Effector CD4-positive, alpha-beta T cell (primary cell): ENCODE results near the gene CEACAM1.
"Not testable (repeated sequence)": the region's sequence is repeated elsewhere in the genome, so short reads cannot be mapped to it uniquely, and the experiment has no call there.

Experiments used
- DNase-seq: peaks from one replicate; pipeline ENCODE4 v3.0.0-alpha.2; 2020

CEACAM1 gene

DNA sequence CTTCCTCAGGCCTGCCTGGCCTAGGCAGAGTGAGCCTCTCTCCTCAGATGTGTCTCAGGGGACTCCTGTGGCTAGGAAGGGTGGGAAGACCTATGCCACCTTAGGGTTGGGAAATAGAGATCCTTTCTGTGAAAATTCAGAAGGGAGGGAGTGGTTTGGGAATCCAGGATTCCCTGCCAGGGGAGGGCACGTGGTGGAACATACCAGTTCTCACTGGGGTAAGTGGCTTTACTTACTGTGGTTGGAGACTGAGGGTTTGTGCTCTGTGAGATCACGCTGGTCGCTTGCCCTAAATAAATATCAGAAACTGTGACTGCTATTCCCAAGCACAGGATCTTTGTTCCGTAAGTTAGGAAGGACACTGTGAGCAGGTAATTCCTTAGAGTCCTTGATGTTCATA lies 16.9 kb downstream of the CEACAM1 start:
- DNase-seq = no peak

DNA sequence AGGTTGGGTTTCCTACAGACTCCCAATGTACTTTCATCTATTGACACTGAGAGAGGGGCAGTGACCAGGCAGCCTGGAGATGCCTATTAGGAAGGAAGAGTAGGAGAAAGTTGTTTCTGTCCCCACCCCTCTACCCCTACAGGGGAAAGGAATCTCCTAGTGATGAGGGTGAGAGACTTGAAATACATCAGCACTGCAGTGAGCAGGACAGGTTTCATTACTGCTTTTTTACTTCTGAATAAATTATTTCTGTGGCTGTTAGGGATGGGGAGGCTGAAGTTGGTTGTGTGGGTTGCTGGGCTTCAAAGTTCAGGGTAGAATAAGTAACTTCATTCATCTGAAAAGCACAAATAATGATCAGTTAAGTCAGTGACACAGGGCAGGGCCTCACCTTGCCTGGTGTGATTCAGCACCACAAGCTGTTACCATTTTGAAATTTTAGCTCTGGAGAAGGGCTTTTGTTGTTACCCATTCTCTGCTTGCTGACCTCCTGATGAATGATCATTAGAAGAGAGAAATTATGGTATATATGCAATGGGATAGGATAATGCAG lies 19.3 kb downstream of the CEACAM1 start:
- DNase-seq = no peak

DNA sequence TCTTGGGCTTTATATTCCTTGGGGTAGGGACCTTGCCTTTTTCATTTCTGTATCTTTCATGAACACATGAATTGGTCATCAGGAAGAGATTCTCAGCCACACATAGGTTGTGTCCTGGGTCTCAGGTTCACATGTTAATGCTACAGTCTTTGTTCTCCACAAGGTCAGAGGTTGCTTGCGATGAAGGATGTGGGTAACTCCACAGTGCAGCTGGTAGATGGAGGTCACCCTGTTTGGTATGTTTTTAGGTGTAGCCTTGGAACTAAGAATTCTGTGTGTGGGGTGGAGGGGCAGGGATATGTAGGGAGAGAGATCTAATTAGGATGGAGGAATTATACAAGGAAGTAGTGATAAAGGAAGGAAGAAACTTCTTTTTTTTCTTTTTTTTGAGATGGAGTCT lies 23.2 kb downstream of the CEACAM1 start:
- DNase-seq = no peak

DNA sequence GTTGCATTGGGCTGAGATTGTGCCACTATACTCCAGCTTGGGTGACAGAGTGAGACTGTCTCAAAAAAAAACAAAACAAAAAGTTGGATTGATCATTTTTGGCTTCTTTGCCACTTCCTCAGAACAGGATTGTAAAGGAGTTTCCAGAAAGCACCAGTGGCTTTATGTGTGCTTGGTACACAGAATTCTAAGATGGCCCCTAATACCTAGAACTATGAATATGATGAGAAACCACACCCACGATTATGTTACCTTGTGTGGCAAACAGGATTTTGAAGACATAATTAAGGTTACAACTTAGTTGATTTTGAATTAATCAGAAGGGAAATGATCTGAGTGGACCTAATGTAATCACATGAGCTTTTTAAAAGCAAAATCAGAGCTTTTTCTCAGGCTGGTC lies 26.5 kb downstream of the CEACAM1 start:
- no peak for DNase-seq

DNA sequence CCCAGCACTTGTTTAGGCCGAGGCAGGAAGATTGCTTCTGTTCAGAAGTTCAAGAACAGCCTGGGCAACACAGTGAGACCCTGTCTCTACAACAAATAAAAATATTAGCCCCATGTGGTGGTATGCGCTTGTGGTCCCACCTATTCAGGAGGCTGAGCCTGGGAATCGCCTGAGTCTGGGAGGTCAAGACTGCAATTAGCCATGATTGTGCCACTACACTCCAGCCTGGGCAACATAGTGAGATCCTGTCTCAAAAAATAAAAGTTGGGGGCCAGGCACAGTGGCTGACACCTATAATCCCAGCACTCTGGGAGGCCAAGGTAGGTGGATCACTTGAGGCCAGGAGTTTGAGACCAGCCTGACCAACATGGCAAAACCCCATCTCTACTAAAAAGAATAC lies 27.0 kb downstream of the CEACAM1 start:
- not testable (repeated sequence) for DNase-seq

DNA sequence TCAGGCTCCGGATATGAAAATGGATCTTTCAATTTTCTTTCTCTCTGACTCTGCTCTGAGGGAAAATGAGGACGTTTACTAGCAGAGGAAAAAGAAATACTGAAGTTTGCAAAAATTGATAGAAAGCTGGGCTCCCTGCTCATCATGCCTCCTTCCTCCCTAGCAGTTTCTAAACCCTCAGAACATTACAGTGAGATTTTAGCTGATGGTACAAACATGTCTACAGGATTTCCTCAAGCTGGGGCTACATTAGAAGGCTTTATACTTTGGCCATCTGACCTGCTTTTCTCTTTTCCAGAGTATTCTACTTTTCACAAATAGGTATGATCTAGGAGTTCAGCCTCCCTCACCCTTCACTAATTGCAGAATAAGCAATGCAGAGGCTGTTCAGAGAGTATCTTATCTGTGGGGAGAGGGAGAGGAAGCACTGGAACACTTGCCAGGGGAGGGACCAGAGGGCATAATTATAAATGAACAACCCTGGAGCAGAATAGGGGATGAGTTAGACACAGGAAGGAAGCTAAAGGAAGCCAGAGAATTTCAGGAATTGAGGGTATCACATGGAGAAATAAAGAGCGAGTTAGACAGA lies 30.0 kb downstream of the CEACAM1 start:
- no peak for DNase-seq

DNA sequence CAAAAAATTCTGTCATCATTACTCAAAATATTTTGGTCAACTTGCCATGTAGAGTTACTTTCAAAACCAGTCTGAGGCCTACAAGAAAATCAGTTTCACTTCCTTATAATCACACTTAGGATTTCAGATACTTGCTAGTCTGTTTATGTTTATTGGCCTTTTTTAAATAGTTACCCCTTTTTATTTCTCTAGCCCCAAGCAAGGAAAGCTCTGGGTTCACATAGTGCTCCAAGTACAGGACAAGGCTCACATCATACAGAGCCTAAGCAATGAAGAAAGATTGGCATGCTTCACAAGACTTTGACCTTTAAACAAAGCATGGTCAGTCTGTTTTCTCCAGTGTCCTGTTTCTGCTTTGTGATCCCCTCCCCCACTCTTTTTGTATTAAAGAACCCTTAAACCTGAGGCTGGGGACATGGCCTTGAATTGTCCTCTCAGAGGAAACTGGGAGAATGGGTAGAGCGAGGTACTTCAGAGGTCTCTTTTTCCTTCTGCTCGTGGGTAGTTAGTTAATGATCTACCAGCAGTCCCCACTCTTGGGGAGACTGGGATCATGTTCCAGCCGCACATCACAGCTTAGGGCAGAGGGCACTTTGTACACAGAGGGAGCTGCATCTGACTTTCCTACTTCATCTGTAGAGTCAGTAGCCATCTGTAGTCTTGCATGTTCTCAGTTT lies 30.7 kb downstream of the CEACAM1 start:
- no peak for DNase-seq

DNA sequence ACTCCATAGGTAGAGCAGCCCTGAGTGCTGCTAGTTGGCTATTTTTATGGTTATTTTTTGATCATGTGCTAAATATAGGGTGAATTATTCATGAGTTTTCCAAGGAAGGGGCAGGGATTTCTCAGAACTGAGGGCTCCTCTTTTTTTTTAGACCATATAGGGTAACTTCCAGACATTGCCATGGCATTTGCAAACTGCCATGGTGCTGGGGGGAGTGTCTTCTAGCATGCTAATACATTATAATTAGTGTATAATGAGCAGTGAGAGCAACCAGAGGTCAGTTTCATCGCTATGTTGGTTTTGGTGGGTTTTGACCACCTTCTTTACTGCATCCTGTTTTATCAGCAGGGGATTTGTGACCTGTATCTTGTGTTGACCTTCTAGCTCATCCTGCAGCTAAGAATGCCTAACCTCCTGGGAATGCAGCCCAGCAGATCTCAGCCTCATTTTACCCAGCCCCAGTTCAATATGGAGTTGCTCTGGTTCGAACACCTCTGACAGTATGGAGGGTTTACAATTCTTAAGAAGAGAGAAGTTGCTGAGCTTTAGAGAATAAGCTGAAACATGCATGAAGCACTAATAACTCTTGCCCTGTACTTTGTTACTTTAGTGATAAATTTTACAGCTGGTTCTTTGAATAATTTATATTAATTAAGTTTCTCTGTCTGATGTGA lies 31.7 kb downstream of the CEACAM1 start:
- DNase-seq = no peak

DNA sequence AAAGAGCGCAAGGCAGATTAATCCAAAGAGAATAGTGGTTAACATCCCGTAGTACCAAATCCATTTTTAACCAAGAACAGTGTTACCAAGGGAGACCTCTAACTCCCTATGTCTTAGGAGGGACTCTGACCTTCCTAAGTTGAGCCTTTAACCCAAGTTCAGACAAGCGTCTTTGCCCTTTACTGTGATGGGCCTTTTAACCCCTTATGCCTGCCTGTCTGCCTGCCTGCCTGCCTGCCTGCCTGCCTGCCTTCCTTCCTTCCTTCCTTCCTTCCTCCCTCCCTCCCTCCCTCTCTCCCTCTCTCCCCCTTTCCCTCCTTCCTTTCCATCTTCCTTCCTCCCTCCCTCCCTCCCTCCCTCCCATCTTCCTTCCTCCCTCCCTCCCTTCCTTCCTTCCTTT lies 32.6 kb downstream of the CEACAM1 start:
- DNase-seq = no peak

DNA sequence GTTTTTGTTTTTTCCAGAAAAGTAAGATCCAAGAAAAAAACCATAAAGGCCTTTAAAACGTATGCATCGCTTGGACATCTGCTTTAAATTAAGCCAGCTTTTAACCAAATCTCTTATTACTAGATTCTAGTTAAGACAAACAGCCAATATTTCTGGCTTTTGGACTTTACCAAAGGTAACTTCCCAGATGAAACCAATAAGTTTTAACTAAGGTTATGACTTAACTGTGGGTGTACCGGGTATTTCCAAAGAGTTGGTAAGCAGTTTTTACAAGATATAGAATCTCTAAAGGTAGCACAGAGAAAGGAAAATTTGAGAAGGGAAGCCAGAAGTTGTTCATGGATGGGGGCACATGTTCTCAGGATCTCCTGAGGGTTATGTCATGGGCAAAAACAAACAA lies 34.0 kb downstream of the CEACAM1 start:
- no peak for DNase-seq

DNA sequence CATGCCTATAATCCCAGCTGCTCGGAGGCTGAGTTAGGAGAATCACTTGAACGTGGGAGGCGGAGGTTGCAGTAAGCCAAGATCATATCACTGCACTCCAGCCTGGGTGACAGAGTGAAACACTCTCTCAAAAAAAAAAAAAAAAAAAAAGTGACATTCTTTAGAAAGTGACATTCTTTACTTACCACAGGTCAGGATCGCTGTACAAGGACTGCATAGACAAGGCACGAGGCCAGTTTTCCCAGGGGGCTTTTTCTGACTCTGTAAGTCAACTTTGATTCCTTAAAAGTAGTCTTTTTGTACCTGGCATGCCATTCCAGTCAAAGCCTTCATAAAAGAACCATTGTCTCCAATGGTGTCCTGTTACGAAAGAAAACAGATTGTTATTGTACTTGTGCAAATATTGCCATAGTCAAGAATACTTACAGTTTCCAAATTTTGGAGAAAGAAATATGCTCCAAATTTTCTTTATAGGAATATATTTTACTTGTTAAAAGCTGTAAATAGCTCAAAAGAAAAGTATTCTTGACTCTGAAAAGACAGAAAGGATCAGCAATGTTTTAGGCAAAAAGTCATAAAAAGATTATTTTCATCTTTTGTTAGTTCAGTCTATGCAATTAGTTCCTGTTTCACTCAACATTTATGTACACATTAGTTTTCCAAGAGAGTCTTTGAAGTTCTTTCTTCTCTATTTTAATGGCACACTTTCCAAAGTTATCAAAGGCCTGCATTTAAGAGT lies 39.3 kb downstream of the CEACAM1 start:
- no peak for DNase-seq

DNA sequence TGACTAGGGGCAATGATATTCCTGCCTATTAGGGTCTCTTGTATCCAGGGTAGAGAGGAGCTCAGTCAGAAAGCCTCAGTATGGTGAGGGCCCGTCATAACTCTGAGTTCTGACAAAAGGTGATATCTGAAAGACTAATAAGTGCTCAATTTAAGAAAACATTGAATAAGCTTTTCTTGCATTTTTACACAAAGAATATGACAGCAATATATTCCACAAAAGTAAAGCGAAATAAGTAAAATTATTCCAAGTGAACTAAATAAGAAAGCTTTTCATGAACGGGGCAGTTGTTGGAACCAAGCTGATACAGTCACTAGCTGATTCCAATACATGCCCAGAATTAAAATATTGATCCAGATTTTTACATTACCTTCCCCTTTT lies 40.5 kb downstream of the CEACAM1 start:
- no peak for DNase-seq

DNA sequence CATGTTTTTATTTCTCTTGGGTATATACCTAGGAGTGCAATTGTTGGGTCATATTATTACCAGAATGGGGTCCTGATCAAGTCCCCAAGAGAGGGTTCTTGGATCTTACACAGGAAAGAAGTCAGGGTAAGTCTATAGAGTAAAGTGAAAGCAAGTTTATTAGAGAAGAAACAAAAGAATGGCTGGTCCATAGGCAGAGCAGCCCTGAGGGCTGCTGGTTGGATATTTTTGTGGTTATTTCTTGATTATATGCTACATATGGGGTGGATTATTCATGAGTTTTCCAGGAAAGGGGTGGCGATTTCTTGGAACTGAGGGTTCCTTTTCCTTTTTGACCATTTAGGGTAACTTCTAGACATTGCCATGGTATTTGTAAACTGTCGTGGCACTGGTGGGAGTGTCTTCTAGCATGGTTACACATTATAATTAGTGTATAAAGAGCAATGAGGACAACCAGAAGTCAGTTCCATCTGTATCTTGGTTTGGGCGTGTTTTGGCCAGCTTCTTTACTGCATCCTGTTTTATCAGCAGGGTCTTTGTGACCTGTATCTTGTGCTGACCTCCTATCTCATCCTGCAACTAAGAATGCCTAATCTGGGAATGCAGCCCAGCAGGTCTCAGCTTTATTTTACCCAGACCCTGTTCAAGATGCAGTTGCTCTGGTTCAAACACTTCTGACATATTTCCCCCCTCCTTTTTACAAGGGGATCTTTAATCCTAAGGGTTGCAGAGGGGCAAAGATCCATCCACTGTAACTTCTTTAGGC lies 41.1 kb downstream of the CEACAM1 start:
- DNase-seq = no peak

DNA sequence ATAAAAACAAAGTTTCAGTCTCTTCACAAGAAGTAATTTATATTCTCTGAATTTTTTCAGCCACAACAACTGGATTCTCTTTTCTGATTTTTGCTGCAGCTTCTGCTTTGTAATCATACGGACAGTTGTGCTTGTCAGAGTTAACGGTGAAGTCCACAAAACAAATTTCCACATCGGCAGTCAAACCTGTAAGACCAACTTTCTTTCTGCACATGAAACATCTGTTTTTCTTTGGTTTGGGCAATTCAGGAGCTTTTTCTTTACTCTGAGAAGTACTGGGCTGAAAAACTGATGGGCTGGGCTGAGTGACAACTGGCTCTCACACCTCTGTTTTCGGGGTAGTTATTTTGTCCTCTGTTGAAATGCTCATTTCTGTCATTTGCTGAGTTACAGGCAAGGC lies 43.2 kb downstream of the CEACAM1 start:
- not testable (repeated sequence) for DNase-seq

DNA sequence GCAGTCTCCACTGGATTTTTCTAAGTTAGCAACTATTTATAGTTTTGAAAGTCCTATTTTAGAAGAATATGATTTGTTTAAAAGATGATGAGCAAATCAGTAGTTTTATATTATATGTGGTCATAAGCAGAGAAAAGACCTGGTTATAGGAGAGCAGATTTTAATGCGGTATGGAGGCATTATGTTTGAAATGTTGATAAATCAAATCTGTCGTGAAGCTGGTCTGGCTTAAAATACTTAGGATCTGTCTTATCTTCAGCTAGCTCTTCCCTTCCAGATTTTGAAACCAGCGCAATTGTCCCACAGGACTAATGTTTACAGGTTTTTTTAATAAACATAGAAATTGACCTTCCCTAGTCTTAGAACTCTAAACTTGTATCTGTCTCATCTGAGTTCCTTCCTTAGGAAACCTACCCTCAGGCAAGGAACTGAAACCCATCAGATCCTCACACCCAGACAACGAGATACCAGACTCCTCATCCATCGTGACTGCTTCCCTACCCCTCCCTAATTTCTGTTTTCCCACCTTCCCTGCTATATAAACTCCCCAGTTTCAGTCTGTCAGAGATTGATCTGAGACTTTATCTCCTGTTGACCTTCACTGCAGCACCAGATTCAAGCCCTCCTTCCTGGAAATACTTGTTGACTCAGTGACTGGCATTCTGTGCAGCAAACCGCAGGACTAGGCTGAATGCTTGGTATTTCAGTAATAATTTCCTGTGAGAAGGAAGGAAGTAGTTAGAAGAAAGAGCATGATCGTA lies 47.8 kb downstream of the CEACAM1 start:
- DNase-seq = no peak

DNA sequence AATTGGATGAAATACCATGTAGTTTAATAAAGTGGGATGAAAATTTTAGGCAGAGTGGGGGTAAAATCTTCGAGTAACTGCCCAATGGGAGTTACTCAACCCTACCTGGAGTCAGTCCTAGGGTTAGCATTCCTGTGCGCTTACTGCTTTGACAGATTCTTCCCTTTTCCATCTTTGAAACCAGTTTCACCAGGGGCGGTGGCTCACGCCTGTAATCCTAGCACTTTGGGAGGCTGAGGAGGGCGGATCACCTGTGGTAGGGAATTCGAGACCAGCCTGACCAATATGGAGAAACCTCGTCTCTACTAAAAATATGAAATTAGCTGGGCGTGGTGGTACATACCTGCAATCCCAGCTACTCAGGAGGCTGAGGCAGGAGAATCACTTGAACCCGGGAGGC lies 48.5 kb downstream of the CEACAM1 start:
- DNase-seq = no peak

DNA sequence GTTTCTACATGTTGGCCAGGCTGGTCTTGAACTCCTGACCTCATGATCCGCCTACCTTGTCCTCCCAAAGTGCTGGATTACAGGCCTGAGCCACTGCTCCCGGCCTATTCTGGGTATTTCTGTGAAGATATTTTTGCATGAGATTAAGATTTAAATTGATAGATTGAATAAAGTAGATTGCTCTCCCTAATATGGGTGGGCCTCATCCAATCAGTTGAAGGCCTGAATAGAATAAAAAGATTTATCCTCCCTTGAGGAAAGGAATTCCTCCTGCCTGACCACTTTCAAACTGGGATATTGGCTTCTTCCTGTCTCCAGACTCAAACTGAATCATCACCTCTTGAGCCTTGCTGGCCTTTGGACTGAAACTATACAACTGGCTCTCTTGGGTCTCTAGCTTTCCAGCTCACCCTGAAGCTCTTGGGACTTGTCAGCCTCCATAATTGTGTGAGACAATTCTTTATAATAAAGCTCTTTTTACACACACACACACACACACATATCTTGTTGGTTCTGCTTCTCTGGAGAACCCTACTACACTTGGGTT lies 49.4 kb downstream of the CEACAM1 start:
- DNase-seq = no peak

DNA sequence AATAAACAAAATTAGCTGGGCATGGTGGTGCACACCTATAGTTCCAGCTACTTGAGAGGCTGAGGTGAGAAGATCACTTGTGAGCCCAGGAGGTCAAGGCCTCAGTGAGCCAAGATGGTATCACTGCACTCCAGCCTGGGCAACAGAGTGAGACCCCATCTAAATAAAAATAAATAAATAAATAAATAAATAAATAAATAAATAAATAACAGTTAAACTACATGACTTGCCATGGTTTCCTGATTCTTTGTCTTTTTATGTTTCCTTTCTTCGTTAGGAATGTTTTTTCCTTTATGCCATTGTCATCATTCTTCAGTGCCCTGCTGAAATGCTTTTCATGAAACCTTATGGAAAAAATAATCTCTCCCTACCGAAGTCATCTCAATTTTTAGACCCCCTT lies 50.3 kb downstream of the CEACAM1 start:
- DNase-seq = no peak

DNA sequence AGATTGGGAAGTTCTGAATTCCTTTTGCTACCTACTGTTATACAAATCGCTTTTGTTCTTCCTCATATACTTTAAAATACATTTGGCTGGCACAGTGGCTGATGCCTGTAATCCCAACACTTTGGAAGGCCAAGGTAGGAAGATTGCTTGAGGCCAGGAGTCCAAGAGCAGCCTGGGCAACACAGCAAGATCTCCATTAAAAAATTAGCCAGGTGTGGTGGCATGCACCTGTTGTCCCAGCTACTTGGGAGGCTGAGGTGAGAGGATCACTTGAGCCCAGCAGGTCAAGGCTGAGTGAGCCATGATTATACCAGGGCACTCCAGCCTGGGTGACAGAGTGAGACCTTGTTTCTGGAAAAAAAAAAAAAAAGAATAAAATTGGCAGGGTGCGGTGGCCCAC lies 51.2 kb downstream of the CEACAM1 start:
- no peak for DNase-seq

DNA sequence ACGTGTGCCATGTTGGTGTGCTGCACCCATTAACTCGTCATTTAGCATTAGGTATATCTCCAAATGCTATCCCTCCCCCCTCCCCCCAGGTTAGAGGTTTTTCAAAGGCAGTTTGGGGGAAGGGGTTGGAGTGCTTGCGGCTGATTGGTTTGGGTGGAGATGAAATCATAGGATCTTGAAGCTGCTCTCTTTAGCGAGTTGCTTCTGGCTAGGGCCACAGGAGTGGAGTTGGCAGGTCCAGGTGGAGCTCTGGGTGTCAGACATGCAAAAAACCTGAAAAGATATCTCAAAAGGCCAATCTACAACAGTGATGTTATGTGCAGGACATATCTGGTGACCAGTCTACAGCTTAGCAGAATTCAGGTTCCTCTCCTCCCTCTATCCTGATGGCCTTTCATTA lies 52.9 kb downstream of the CEACAM1 start:
- DNase-seq = no peak

DNA sequence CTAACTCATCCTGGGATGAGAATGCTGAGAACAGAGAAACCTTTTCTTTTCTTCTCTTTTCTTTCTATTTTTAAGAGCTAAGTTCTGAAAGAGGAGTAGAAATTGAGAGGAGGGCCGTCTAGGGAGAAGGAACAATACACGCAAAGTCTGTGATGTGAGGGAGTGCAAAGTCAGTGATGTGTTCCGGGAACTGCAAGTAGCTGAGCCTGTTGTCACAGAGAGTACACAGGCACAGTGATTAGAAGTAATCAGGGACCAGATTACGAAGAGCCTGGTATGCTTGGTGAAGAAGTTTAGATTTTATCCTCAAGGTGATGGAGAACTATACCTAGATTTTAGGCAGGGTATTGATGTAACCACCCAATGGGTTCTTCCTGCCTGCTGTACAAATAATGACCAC lies 53.5 kb downstream of the CEACAM1 start:
- no peak for DNase-seq

DNA sequence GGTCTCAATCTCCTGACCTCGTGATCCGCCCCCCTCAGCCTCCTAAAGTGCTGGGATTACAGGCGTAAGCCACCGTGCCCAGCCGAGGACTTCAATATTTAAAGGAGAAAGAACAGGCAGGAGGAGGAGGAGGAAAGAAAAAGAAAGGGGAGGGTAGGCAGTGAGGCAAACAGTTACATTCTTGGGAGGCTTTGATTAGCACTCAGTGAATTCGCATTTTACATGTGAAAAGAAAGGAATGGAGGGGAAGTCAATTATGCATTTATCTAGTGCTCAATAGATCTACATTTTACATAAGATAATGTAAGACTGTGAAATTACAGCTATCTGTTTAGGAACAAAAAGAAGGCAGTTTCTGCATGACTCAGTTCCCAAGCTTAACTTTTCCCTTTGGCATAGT lies 54.6 kb downstream of the CEACAM1 start:
- DNase-seq = no peak
